Endothelial cell of umbilical vein (primary cell): ENCODE results near the gene SRPK1.

Experiments
- CTCF ChIP-seq, 2 donors: IDR thresholded peaks; 1 replicate in 1 of 2; 2 replicates in 1 of 2; pipeline ENCODE4 v1.5.1; 2011; ENCODE audit warnings: low read length in 2 of 2, mild to moderate bottlenecking in 2 of 2, moderate library complexity in 2 of 2, control low read depth in 1 of 2, inconsistent platforms in 1 of 2, low read depth in 1 of 2; ENCODE audit not compliant: insufficient read depth in 1 of 2; ENCODE audit errors: extremely low read depth in 1 of 2
- EZH2 ChIP-seq: IDR thresholded peaks from 2 replicates; pipeline ENCODE4 v1.6.1; 2012; ENCODE audit warnings: borderline replicate concordance, low read depth, mild to moderate bottlenecking, moderate library complexity, low read length, inconsistent platforms; ENCODE audit not compliant: severe bottlenecking

DNA sequence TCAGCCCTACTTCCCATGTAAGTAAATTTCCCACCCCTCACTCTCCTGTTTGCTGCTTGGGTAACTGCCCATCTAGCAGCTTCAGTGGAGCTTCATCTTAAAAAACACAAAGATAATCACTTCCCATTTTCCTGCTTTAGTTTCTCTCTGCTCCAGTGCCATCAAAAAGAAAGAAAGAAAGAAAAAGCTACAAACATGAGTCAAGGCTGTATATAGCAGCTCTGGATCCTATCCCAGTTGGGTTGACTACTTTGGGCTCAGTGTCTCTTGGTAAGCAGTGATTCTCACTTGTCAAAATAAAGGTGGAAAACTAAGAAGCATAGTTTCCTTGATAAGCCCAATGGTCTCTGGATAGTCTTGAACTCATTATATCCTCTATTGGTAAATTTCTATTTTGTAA lies 48.7 kb upstream of the SRPK1 start:
- no peak for TF ChIP-seq CTCF (IDR thresholded peaks at IDR 0.05; ENCODE audit: extremely low read depth in 1 of 2, insufficient read depth in 1 of 2, low read depth in 1 of 2, low read length in 2 of 2)
- TF ChIP-seq EZH2 = no peak
